Measurements from ENCODE around the gene RPL18.
"Not testable (repeated sequence)": the region's sequence is repeated elsewhere in the genome, so short reads cannot be mapped to it uniquely, and the experiment has no call there.

The RPL18 gene

DNA sequence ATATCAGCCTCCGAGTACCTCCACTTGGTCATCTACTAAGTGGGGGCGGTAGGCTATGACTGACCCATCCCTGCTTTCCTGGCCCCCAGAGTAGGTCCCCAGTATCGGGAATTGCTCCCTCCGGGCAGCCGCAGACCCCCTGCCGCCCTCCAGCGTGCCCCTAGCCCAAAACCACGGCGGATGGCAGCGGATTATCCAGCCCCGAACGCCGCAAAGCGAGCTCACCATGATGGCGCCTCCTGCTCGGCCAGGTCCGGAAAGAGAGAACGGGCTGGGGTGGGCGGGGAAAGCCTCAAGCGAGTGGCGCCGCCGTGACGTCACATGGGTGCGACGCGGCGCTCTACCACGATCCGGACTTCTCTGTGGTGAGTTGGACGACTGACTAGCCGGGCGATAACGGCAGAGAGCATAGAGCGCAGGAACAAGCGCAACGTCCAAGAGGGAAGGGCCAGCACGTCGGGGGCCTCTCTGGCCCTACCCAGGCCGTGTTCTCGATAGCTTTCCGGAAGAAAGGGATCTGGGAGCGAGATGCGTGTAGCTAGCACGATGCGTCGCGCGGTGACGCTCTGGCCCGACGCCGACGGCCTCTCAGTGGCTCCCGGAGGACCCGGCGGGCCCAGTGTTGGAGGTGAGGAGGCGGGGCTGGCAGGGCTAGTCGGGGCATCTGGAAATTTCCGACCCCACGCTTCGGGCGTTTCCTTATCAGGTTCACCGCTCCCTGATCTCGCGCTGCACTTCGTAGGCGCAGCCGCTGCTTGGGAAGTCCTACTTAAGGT is at the start of gene RPL18, which contains the start of gene SPHK2:
Gene RPL18, minus strand, starts transcription at position 263 of the 776 bp plus-strand sequence. Its CDS starts 35 bp downstream, at position 228.
Gene SPHK2, plus strand, starts transcription at position 591 of the 776 bp plus-strand sequence. CDS start 1,009 bp downstream, outside the sequence.
- peak; percentile 99 for DNase-seq

DNA sequence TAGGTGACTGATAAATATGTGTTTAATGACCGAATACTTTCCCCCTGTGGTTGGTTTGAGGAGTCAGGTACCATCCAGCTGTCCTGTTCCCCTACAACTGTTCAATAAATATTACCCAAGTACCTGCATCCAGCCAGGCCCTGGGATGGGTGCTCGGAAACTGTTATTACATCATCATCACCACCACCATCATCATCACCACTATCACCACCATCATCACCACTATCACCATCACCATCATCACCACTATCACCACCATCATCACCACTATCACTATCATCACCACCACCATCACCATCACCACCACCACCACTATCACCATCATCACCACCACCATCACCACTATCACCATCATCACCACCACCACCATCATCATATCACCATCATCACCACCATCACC is 49.8 kb upstream of the RPL18 start:
- DNase-seq, result no peak

DNA sequence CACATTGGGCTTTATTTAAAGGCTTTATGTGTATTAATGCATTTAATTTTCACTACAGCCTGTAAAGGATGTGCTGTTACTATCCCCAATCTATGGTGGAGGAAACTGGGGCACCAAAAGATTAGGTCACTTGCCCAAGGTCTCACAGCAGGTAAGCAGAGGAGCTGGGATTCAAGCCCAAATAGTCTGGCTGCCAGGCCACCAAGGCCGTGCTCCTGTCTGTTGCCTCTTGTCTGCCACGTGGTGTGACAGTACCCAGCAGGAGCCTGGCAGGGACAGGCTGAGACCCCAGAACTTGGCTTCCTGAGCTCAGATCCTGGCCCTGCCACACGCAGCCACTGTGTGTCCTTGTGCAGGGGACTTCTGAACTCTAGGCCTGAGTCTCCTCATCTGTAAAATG is 49.4 kb upstream of the RPL18 start:
- no peak for DNase-seq

DNA sequence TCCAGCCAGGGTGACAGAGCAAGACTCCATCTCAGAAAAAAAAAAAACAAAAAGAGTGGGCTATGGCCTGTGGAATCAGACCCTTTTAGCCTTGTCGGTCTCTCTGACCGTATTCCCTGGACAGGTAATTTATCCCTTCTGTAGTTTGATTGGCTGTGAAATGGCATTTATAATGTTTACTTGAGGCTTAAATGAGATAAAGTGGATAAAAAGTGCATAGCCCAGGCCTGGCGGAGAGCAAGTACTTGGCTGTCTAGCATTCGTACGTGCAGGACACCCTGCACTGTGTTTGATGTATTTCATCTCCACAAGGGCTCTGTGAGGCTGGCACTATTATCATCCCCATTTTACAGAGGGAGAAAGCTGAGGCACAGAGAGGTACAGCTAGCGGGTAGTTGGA is 46.8 kb upstream of the RPL18 start:
- no peak for DNase-seq

DNA sequence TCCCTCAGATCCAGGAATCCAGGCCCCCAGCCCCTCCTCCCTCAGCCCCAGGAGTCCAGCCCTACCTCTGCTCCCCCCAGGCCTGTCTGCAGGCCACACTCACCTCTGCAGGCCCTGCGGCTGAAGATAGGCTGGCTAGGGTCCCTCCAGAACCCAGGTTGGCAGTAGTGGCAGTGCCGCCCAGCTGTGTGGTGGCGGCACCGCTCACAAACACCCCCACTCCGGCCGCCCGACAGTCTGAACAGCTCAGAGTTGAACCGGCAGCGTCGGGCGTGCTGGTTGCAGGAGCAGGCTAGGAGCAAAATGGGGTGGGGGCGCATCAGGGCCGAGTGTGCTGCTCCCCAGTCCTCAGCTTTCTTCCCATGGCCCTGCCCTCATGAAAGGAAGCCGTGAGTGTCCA is 45.5 kb upstream of the RPL18 start:
- no peak for DNase-seq

DNA sequence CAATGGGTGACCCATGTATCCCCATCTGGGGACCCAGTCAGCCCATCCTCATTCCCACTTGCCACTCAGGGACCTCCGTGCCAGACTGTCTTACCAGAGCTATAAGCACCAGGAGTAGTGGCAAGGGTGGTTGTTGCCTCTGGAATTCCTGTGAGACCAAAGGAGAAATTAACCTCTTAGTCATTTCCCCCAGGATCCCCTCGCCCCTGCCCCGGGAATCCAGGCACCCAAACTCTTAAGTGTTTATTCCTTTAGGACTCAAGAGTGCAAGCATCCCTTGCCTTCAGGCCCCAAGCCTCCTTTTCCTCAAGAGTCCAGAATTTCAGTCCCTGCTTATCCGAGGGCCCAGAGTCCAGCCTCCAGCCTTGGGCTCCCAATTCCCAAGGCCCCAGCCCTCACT is 44.7 kb upstream of the RPL18 start:
- no peak for DNase-seq

DNA sequence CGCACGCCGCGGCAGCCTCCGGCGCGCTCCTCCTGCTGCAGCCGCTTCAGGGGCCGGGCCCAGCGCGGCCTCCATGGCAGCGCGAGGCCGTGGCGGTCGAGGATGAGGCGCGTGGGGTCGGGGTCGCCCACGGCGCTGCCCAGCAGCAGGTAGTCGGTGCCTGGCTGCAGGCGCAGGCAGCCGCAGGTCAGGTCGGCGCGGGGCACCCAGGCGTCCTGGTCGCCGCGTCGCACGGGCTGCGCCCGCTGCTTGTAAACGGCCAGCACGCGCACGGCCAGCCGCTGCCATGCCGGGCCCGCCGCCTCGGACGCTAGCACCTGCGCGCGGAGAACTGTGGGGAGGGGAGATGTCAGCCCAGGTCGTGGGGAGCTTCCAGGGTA is 42.7 kb upstream of the RPL18 start:
- no peak for DNase-seq

DNA sequence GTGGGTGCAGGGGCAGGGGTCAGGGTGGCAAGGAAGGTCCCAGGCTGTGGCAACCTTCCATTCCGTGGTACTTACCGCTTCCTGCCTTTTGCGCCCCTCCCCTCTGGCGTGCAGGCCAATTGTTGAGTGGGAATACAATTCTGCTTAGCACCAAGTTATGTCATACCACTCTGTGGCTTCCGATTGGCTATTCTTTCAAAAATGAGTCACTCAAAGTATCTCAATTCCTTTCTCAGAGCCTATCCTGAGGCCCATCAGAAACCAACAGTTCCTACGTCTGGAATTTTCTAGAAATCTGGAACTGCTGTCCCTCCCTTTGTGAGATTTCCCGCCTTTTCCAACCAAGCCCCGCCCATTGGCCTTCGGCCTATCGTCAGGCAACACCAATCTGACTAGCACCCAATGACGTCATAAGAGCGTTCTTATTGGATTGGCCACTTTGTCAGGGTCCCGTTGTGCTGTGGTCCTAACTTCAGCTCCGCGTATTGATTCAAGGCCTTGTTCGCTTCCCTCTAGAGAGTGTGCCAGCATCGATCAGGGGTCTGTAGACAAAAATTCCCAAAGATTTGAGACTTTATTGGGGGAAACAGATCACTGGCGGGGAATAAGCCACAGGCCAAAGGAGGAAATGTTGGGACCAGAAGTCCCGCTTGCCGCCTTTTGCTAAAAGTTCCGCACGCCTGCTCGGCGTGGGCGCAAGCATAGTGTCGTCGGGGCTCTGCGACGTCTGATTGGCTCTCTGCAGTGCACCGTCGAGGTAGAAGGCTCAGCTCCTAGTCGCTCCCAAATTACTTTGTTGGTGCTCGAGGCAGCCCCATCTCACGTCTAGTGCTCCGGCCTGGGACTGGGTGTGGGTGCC is 42.1 kb upstream of the RPL18 start:
- DNase-seq, result peak; percentile 82

- no peak for DNase-seq
Measured at GRCh38 chr19:48659768-48660167, 40.8 kb upstream of the RPL18 start.

GRCh38 chr19:48658483-48658882 is 39.5 kb upstream of the RPL18 start:
- no peak for DNase-seq

DNA sequence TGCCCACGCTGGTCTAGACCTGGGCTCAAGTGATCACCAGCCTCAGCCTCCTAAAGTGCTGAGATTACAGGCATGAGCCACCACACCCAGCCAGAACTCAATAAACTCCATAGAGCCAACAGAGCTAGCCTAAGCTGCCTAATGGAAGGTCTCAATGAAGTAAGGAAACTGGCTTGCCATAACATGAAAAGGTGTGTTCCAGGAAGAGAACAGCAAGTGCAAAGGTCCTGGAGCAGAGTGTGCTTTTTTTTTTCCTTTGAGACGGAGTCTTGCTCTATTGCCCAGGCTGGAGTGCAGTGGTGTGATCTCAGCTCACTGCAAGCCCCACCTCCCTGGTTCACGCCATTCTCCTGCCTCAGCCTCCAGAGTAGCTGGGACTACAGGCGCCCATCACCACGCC is 38.9 kb upstream of the RPL18 start:
- DNase-seq, result not testable (repeated sequence)

DNA sequence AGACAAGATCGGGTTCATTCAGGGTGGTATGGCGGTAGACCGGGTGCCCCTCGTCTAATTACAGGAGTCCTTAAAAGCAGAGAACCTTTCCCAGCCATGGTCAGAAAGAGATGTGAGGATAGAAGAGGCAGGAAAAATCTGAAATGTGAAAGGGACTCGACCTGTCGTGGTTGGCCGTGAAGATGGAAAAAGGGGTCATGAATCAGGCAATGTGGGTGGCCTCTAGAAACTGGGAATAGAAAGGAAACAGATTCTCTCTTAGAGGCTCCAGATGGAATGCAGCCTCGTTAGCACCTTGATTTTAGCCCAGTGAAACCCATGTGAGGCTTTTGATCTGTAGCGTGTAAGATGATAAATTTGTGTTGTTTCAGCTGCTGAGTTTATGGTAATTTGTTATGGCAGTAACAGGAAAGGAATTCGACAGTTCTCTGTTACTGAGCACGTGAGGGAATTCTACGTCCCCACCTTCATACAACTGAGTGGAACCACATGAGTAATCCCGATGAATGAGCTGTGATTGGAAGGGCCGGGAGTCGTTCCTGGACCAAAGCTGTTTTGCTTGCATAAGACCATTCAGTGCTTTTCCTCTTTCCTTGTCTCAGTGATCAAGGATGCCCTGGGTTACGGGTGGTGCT is 38.0 kb upstream of the RPL18 start:
- peak; percentile 75 for DNase-seq

DNA sequence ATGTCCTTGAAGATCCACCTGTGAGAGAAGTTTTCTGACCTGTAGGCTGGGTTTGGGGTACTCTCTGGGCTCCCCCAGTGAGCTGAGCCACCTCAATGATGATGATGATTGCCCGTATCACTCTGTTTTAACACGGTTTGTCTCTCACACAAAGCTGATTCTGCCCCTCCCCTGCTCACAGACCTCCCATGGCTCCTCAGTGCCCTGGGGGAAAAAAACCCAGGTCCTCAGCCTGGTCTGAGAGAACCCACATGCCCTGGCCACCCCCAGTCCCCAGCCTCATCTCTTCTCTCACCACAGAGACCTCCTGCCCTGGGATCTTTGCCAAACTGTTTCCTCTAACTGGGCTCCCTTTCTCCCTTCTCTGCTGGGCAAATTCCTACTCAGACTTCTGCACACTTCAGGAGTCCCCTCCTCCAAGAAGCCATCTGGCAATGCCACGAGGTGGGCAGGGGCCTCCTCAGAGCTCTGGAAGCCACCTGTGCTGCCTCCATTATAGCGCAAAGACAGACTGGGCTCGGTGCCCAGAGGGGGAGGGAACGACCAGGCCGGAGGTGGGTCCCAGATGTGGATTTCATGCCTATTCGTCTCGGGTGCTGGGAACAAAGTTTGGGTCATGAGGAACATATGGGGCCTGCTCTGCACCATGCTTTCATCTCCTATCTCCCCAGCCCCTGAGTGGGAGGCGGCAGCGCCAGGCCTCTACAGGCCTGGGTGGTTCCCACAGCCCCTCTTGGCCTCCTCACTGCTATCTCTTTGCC is 35.5 kb upstream of the RPL18 start:
- peak; percentile 66 for DNase-seq

DNA sequence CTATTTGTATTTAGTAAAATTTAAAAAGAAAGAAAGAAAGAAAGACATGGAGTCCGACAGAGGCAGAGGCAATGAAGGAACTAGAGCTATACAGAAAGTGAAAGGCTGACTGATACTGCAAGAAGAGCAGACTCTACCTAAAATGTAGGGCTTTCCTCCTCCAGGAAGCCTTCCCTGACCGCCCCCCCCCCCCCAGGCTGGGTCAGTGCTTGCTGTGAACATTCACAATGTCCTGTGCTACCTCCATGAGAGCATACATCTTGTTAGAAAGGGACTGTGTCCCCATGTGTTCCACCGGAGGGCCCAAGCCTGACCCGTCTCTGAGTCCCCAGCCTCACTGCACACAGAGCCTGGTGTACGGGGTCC is 32.7 kb upstream of the RPL18 start:
- no peak for DNase-seq

GRCh38 chr19:48650974-48651682 is 32.1 kb upstream of the RPL18 start:
- DNase-seq, result no peak

- no peak for DNase-seq
Measured at GRCh38 chr19:48648134-48648533, 29.2 kb upstream of the RPL18 start.

- no peak for DNase-seq
Measured at GRCh38 chr19:48646722-48647216, 27.8 kb upstream of the RPL18 start.

GRCh38 chr19:48646001-48646721 is 27.2 kb upstream of the RPL18 start, which contains the start of gene CA11:
Gene CA11 (minus strand): TSS chr19:48646187. CDS start chr19:48645632, 555 bp downstream.
- DNase-seq, result peak; percentile 98

- no peak for DNase-seq
Measured at GRCh38 chr19:48645620-48646000, 26.6 kb upstream of the RPL18 start.

- peak; percentile 93 for DNase-seq
Measured at GRCh38 chr19:48644839-48645619, 26.1 kb upstream of the RPL18 start.

All from eye (tissue), 1 donor.